Measurements from ENCODE around the gene NOL9. TPM values are rescaled to one million over a fixed set of nuclear protein-coding genes. Genes with fewer than 3 reads are reported as not detected.

NOL9 gene
- total RNA-seq, 4 donors from 2014 or later: 13.1 to 35.9 (median 23.3) TPM

DNA sequence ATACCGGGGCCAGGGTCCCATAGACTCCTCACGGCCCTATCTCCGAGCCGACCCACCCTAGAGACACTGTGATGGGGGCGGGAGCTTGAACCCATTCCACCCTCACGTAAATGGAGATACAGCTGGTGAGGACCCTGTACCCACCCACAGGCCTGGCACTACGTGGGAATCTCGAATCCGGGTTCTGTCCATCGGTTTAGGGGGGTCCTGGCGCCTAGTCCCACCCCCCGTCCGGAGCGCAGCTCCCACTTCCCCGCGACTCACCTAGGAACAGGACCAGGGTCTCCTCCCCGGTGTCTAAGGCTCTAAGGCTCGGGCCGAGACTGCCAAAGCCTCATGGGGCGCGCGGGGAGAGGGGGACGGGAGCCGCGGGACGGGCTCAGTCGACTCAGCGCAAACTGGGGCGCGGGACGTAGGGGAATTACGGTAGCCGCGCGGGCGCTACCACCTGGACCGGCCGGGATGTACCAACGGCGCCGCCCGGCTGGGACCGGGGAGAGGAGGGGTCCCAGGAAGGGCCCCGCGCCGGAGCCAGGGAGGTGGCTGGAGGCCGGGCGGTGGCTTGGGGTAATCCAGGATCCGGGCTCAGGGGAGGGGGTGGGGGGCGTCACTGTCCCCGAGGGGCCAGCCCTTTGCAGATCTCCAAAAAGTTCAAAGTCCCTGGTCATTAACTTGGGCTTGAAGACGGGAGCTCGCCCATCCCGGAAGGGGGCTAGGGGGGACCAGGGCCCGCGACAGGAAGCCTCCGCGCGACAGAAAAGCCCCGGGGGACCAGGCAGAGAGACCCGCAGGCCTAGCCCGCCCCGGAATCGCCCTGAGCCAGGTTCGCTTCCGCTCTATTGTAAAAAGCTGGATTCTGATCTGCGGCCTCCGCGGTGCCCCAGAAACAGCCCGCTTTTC, 63.9 kb downstream of the NOL9 start:
- no peak for TF ChIP-seq POLR2A (IDR thresholded peaks at IDR 0.05)
- TF ChIP-seq, protein P1, sequence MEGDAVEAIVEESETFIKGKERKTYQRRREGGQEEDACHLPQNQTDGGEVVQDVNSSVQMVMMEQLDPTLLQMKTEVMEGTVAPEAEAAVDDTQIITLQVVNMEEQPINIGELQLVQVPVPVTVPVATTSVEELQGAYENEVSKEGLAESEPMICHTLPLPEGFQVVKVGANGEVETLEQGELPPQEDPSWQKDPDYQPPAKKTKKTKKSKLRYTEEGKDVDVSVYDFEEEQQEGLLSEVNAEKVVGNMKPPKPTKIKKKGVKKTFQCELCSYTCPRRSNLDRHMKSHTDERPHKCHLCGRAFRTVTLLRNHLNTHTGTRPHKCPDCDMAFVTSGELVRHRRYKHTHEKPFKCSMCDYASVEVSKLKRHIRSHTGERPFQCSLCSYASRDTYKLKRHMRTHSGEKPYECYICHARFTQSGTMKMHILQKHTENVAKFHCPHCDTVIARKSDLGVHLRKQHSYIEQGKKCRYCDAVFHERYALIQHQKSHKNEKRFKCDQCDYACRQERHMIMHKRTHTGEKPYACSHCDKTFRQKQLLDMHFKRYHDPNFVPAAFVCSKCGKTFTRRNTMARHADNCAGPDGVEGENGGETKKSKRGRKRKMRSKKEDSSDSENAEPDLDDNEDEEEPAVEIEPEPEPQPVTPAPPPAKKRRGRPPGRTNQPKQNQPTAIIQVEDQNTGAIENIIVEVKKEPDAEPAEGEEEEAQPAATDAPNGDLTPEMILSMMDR (IDR thresholded peaks at IDR 0.05): no peak
- DNase-seq (ENCODE audit: low spot score in 2 of 2): peak in 1 of 2 donors; percentile 92
- peak overlapping the region; percentile 39 for H3K4me3 ChIP-seq (ENCODE audit: low read depth, poor library complexity, severe bottlenecking)
- intact Hi-C loops (cut with DNase I; ENCODE audit: low total_unique reads): no loop called here
- 2 to 6% methylated on average over 49 to 62 of the region's 70 CpGs for WGBS, 2 donors

DNA sequence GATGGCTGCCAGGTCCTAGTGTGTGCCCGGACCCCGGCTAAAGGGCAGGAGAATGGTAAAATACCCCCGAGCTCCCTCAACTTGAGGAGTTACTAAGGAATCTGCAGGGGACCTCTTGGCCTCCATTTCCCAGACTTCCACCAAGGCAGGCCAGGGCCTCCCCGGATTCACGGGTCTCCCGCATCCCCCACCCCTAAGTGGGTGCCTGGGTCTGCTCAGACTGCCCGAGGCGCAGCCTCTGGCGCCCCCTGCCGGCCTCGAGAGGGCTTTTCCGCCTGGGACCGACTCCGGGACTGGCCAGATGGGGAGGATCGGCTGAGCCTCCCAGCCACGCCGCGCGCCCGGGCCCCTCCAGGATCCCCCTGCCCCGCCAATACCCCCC, 64.5 kb downstream of the NOL9 start:
- H3K4me3 ChIP-seq (ENCODE audit: low read depth, poor library complexity, severe bottlenecking): peak overlapping the region; percentile 39
- 8% methylated on average over 20 to 21 of the region's 21 CpGs for WGBS, 2 donors
- peak; percentile 60 to 94 for DNase-seq (ENCODE audit: low spot score in 2 of 2)
- no peak for TF ChIP-seq POLR2A (IDR thresholded peaks at IDR 0.05)
- TF ChIP-seq, protein P1 (IDR thresholded peaks at IDR 0.05): no peak
- intact Hi-C loops (cut with DNase I; ENCODE audit: low total_unique reads): no loop called here

DNA sequence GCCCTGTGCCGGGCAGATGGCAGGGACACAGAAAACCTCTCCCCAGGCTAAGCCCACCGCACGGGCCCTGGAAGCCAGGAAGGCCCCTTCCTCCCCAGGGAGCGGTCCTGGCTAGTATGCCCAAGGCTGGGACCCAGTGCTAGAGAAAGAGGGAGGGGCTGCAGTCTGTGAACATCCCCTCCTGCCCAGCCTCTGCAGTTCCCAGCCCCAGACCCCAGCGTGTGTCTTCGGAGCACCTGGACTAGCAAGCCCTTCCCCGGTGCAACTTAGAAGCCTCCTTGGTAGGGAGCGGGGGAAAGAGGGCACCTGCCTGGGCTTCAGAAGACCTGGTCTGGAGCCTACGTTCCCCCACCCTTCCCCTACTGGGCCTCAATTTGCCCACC, 64.9 kb downstream of the NOL9 start:
- intact Hi-C loops (cut with DNase I; ENCODE audit: low total_unique reads): no loop called here
- no peak for DNase-seq (ENCODE audit: low spot score in 2 of 2)
- TF ChIP-seq, protein P1 (IDR thresholded peaks at IDR 0.05): no peak
- TF ChIP-seq POLR2A (IDR thresholded peaks at IDR 0.05): no peak
- peak overlapping the region; percentile 39 for H3K4me3 ChIP-seq (ENCODE audit: low read depth, poor library complexity, severe bottlenecking)
- WGBS, 2 donors: 47 to 56% methylated on average over 5 to 8 of the region's 9 CpGs

DNA sequence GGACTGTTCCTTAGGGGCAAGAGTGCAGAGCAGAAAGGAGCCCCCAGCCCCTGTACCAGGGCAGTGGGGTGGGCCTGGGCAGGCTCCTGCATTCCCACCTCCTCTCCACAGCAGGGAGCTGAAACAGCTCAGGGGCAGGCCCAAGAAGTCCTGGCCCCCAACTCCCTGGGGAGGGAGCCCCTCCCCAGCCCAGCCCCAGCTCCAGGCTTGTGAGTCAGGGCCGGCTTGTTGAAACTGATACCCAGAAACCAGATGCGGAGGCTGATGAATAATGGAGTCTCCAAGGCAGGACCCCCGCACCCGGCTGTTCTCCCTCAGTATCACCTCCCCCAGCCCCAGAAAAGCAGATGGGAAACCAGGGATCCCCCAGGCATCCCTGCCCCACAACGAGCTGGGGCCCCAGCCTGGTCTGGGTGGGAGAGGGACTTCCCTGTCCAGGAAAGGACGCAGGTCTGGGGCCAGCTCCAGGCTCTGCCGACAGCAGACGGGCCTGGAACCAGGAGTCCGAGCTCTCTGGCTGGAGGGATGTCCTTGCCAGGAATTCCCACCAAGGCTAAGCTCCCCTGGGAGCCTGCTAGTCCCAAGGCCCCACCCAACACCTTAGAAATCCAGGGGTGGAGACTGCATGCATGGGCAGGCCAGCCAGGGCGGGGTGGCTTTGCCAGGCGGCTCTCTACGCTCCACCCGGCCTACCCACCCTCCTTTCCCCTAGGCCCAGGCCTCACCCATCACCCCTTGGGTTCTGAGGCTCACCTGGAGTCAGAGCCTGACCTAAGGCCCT, 65.5 kb downstream of the NOL9 start:
- WGBS, 2 donors: 53 to 60% methylated on average over 9 to 10 of the region's 13 CpGs
- intact Hi-C loops (cut with DNase I; ENCODE audit: low total_unique reads): no loop called here
- TF ChIP-seq, protein P1 (IDR thresholded peaks at IDR 0.05): no peak
- TF ChIP-seq POLR2A (IDR thresholded peaks at IDR 0.05): no peak
- DNase-seq (ENCODE audit: low spot score in 2 of 2): peak in 1 of 2 donors; percentile 69
- no peak overlapping the region for H3K4me3 ChIP-seq (ENCODE audit: low read depth, poor library complexity, severe bottlenecking)

DNA sequence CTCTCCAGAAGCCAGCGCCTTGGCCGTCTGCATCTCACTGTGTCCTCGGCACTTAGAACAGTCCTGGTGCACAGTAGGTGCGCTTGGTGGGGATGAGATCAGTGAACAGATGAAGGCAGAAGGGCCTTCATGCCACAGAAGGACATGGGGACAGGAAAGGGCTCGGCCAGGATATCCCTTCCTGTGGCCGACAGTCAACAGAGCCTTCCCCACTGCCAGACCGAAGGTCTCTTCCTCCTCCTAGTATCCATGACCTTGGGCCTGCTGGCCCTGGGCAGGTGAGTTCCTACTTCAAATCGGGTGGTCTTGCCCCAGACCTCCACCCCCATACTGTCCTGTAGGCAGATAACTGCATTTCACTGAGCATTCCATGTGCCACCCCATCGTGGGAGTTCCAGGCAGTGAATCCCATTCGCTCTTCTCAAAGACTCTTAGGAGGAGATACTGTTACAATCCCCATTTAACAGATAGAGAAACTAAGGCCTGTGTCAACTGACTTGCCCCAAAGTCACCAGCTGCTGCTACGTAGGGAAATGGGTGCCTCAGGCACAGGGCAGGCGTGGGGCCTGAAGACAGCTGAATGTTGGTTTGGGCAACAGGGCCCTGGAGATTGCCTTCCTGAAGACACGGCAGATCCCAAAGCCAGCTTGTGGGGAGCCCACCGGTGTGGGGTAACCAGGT, 66.4 kb downstream of the NOL9 start:
- intact Hi-C loops (cut with DNase I; ENCODE audit: low total_unique reads): no loop called here
- no peak overlapping the region for H3K4me3 ChIP-seq (ENCODE audit: low read depth, poor library complexity, severe bottlenecking)
- TF ChIP-seq, protein P1 (IDR thresholded peaks at IDR 0.05): no peak
- no peak for TF ChIP-seq POLR2A (IDR thresholded peaks at IDR 0.05)
- no peak for DNase-seq (ENCODE audit: low spot score in 2 of 2)
- WGBS, 2 donors: 81% methylated on average over 14 of the region's 14 CpGs
